ENCODE results near the gene AP2A2. TPM values are rescaled to one million over a fixed set of nuclear protein-coding genes. Genes with fewer than 3 reads are reported as not detected.

Gene AP2A2
- 34.6 TPM for total RNA-seq

DNA sequence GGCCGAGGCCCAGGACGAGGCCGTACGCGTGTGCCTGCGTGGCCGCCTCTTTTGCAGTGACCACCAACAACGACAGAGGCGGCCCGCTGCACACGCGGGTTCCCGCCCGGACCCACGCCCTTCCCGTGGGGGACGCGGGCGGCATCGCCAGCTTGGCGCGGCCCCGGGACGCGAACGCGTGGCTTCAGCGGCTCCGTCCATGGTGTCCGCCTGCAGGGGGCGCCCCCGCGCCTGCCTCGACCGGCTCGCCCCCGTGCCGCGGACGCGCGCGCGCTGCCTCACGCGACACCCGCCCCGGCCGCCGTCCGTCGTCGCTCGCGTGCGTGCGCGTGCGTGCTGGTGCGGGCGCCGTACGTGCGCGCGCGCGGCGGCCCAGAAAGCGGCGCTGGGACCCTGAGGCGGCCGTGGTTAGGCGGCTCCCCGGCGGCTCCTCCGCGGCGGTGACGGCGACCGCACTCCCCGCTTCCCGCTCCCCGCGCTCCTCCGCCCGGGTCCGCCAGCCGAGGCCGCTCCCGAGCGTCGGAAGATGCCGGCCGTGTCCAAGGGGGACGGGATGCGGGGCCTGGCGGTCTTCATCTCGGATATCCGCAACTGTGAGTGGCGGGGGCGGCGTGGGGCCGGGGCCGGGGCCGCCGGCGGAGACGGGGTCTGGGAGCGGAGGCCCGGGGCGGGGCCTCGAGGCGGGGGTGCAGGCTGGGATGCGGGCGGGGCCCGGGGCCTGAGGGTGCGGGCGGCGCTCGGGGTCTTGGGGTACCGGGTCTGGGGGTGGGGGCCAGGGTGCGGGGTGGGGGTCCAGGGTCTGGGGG is at the start of gene AP2A2:
AP2A2 (plus strand) TSS at position 375 of the 806 bp plus-strand sequence; CDS start at position 527, 152 bp downstream.
- DNase-seq (ENCODE audit: low spot score in 2 of 2) (peak; percentile 95), FAIRE-seq (no peak)

DNA sequence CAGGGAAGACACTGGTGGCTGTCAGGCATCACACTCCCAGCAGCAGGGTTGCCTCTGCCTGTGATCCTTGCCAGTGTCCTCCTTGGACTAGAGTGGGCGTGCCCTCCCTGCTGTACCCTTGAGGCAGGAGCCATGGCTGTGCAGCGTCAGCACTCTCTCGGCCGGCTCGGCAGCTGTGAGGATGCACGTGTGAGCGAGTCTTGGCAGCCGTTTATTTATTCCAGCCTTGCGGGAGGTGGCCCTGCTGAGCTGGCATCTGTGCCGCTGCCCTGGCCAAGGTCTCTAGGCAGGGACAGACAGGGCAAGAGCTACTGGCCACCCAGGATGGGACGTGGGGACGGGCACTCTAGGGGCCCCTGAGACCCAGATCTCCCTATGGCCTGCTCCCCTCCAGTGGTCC is 49.1 kb upstream of the AP2A2 start:
- FAIRE-seq = no peak

DNA sequence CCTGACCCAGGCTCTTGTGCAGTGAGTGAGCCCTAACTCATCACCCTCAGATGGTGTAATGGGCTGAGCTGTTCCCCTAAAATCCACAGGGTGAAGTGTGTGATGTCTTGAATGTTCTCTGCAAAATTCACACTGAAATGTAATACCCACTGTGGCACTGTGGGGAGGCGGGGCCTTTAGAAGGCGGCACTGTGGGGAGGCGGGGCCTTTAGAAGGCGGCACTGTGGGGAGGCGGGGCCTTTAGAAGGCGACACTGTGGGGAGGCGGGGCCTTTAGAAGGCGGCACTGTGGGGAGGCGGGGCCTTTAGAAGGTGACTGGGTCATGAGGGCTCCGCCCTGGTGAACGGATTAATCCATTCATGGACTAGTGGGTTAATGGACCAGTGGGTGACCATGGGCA is 48.1 kb upstream of the AP2A2 start:
- DNase-seq (ENCODE audit: low spot score in 2 of 2) (no peak), FAIRE-seq (no peak)

More for the DNA sequence above, 49.1 kb upstream of the AP2A2 start:
- DNase-seq (ENCODE audit: low spot score in 2 of 2) = no peak

DNA sequence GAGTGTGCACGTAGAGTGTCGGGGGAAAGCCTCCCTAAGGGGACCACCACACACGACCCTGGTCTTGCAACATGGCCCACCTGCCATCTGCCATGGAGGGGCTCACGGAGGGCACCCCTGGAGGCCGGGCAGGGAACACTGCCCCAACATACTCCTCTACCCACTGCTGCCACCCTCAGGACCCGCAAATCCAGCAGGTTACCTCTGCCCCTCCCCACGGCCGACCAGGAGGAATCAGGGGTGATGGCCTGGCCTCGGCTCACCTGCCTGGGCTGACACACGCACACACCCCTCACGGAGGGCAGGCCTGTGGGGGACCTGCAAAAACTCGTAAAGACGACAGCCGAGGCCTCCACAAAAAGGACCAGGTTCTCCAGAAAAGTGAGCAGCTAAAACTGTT is 45.2 kb upstream of the AP2A2 start:
- FAIRE-seq (no peak), DNase-seq (ENCODE audit: low spot score in 2 of 2) (no peak)

DNA sequence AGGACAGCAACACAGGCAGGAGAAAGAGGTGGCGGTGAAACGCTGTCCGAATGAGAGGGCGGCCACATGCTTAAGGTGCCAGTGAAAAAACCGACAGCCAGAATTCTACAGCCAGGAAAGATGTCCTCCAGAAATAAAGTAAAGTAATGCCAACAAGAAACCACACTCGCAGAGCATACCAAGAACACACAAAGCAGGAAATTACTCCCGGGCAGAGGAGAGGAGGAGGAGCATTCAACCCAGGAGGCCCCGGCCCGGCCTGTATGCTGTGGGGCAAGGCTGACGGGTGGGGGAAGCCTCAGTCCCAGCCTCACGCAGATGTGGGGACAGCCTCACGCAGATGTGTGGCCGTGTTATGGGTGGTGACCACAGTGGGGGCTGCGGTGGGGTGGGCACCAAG is 43.1 kb upstream of the AP2A2 start:
- no peak for DNase-seq (ENCODE audit: low spot score in 2 of 2)
- no peak for FAIRE-seq

DNA sequence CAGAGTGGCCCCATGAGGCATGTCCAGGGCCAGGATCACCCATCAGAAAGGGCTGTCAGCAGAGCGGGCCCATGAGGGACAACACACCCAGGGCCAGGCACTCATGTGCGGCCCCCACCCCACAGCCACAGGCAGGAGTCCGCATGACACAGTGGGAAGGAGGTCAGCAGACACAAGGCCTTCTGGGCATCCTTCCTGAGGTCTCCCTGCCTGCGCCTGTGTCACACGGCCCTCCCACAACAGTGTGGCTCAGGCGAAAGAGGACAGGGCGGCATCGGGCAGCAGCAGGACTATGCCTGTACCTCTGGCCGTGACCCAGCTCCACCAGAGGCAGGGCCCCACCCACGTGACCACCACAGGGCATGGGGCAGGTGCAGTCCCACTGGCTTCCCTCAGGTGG is 42.1 kb upstream of the AP2A2 start:
- FAIRE-seq (no peak), DNase-seq (ENCODE audit: low spot score in 2 of 2) (no peak)

DNA sequence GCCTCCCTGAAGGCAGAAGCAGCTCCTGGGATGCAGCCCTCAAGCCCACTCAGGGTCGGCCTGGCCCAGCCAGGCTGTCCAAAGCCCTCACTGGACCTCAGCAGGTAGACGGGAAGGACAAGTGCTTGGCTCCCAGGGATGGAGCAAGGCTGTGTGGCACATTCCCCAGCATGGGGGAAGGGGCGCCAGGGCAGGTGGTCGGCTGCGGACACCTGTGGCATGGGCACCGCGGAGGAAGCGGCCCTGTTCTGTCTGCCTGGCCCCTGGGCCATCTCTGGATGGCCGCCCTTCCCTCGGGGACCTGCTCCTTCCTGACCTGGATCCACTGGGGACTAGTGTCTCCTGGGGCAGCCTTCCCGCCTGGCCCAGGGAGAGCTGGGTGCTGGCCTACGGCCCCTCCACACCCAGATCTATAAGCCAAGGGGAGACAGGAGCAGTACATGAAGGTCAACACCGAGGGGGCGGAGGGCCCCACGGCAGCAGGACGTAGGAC is 41.0 kb upstream of the AP2A2 start:
- FAIRE-seq (no peak), DNase-seq (ENCODE audit: low spot score in 2 of 2) (no peak)

DNA sequence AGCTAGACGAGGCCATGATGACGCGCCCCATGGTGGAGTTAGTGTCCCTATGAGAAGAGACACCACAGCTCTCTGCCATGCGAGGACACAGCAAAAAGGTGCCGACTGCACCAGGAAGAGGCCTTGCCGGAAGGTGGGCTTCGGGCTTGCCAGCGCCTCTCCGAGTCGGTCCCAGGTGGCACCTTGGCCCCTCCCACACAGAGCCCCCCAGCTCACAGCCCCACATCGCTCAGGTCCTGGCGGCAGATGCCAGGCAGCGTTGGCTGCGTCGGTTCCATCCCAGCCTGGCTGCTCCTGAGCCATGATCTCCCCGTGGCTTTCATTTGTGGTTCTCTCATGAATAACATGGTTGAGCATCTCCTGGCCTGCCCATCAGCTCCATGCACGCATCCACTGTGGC is 39.1 kb upstream of the AP2A2 start:
- FAIRE-seq = no peak

DNA sequence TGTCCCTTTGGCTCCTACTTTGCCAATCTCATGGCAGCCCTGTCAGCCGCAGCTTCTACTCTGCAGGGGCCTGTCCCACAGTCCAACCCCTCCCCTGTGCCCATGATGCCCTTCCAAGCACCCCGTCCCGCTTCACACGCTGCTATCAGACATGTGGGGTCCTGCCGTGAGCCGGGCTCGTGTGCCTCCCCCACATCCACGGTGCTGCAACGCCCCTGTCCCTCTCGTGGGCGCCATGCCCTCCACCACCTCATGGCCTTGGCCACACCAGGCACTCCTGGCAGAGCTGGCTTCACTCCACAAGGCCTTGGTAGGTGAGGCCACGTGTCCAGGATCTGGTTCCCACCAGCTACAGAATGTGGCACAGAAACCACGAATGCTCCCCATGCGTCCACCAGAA is 38.1 kb upstream of the AP2A2 start:
- FAIRE-seq (no peak), DNase-seq (ENCODE audit: low spot score in 2 of 2) (no peak)

More for the DNA sequence above, 39.1 kb upstream of the AP2A2 start:
- DNase-seq (ENCODE audit: low spot score in 2 of 2) = no peak

DNA sequence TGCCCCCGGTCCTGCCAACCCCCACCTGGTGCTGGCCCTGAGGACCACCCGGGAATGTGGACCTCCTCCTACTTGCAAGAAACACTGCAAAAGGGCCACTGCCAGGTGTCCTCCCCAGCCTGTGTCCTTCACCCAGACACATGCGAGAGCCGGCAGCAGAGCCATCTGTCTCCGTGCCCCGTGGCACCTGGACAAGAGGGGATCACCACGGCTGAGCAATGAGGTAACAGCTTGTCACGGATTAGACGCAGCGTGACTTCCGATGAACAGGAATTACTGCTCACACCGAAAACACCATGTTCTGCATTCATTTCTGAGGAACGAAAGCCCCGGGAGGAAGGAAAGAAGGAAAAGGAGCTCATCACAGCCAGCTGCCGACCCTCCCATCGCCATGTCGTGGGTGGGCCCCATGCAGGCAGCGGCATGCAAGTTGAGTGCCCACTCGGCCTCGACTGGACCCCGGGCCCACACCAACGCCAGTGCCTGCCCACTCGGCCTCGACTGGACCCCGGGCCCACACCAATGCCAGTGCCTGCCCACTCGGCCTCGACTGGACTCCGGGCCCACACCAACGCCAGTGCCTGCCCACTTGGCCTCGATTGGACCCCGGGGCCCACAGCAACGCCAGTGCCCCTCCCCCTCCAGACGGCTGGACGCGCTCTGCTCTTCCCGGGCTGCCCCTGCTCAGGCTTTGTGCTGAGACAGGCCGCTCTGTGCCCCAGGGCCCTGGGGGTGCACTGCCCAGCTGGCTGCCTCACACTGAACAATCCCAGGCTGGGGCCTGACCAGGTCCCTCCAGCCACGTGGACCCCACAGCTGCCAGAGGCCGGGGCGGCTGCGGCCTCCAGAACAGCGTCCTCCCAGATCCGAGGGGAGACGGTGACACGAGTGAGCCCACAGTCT is 37.1 kb upstream of the AP2A2 start:
- DNase-seq (ENCODE audit: low spot score in 2 of 2) (no peak), FAIRE-seq (no peak)

DNA sequence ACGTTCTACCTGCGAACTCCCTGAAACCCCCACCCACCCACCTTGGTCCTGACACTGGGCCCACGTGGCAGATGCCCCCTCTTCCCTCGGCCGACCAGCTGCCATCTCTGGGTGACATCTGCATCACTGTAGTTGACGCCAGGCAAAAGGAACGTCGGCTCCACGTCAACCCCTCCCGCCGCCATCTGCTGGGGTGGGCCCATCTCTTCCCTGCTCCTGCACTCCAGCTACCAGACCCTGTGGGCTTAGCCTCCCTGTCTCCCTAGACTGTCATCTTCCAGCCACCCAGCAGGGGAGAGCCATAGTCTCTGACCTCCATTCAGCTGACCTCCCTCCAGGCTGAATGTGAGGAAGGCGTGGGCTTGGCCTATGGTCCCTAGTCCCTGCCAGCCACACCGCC is 36.4 kb upstream of the AP2A2 start:
- FAIRE-seq (no peak), DNase-seq (ENCODE audit: low spot score in 2 of 2) (no peak)

DNA sequence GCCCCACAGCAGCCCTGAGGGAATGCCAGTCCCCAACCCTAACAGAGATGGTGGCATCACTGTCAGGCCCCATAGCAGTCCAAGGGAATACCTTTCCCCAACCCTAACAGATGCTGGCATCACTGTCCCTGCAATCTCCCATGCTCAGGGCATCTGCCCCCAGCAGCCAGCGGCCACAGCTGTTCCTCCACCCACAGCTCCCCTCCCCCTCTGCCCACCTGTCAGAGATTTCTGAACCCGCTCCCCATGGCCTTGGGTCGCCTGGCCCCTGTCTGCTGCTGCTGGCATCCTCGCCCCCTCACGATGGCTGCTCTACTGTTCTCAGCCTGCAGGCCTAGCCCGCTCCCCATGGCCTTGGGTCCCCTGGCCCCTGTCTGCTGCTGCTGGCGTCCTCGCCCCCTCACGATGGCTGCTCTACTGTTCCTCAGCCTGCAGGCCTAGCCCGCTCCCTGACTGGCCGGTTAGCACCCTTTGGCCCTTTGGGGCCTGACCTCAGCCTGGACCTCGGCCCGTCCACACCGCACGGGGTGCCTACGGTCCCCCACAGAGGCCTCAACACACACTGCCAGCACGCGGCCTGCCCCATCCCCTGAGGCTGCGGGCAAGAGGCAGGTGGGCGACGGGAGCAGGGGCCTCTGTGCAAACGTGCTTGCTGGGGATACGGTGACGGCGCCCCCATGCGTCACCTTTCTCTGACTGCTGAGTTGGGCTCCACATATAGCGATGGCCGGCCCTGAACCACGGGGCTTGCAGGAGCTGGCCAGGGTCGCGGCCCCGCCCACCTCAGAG is 35.8 kb upstream of the AP2A2 start:
- DNase-seq (ENCODE audit: low spot score in 2 of 2) (no peak), FAIRE-seq (no peak)

DNA sequence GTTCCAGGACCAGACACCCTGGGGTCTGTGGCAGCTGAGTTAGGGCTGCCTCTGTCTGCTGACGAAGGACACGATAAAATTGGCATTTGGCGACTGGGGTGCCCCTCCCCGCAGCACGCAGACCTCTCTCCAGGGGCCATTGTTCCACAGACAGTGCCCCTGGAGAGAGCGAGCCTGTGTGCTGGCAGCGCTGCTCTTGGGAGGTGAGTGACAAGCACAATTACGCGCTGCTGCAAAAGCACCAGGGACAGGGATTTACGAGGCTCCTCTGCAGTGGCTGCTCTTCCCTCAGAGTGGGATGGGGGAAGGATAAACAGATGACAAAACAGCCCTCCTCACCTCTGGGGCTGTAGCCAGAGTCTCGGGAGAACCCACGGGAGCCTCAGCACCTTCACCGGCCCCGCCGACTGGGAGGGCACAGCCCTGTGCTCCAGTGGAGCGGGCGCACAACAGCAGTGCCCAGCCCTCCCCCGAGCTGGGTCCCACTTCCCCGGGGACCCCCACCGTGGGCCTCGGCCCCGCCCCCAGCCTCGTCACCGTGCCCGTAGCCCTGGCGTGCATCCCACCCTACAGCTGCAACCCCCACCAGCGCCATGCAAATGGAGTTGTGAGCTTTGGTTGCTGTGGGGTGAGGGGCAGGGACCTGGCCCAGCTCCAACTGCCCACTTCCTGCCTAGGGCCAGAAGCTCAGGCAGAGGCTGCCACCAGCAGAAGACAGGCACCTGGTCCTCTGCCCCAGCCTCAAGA is 34.7 kb upstream of the AP2A2 start:
- DNase-seq (ENCODE audit: low spot score in 2 of 2) (no peak), FAIRE-seq (no peak)

DNA sequence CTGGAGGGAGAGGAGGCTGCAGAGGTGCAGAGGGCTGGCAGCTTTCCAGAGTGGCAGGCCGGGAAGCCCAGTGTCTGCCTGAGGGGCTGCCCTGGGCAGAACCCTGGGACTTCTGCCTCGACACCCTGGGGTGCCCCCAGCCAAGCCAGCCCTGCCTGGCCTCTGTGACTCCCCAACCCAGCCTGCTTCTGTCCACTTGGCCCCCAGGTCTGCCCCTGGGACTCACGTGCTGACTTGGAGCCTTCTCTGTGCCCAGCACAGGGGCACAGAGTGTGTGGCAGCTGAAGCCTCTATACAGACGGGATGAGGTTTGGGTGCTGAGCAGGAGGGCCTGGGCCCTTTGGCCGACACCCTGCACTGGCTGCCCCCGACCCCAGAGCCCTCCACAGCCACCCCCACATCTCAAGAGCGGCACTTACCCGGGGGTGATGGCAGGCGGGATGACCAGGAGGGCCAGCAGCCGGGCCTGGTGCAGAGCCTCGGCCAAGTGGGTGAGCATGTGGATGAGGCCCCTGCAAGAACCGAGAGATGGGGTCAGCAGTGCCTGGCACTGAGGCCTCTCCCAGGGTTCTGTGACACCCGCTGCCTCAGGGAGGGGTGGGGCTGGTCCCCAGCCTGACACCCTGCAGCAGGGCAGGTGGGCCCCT is 32.5 kb upstream of the AP2A2 start:
- no peak for DNase-seq (ENCODE audit: low spot score in 2 of 2)

DNA sequence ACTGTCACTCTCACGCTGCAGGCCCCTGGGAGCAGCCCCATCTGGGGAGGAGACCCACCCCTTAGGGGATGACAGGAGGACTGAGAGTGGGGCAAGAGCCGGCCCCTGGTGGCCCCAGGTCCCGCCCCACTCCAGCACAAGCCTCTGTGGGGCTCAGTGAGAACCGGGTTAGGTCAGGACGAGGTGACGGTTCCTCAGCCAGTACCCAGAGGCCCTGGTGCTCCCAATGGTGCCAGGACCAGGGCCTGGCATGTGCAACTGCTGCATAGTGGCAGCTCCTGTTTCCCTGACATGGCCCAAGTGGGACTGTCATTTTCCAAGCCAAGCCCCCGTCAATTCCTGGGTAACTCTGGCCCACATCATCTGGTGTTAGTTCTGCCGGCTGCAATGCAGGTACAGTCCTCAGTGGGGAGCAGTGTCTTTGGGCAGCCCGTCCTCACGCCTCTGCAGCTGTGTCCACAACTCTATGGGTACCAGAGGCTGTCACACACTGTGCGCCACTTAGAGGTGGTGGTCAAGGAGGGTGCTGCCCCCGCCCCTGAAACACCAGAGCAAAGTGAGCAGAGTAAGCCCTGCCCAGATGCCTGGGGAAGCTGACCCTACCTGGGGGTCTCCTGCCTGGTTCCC is 31.0 kb upstream of the AP2A2 start:
- no peak for FAIRE-seq
- DNase-seq (ENCODE audit: low spot score in 2 of 2) = no peak

More for the DNA sequence above, 32.5 kb upstream of the AP2A2 start:
- FAIRE-seq = no peak

DNA sequence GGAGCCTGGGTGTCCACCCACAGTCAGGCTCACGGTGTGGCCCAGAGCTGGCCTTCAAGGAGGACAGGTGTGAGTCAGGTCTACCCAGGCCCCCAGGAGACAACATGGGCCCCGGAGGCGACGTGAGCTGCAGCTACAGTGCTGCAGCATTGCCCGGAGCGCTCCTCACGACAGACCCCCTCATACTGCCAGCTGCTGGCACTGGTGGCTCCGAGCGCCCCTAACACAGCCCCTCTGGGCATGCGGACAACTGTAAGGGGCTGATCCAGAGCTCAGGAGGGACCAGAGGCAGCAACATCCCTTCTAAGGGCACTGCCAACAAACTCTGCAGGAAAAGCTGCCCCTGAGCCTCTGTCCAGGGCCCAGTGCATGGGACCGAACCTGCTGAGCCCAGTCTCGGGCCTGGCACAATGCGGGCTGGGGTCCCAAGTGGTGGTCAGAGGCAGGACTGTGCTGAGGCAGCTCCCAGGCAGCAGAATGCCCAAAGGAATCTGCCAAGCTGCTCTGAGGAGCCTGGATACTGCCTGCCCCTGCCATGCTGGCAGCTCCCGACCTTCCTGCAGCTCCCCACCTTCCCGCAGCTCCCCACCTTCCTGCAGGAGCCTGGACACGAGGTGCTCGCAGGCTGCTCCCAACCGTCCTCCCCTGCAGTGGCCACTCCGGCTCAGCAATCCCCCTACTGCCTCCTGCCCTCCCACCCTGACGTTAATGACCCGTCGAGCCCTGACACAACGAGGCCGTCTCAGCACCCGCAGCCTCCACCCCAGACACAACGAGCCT is 30.1 kb upstream of the AP2A2 start:
- FAIRE-seq (no peak), DNase-seq (ENCODE audit: low spot score in 2 of 2) (no peak)

DNA sequence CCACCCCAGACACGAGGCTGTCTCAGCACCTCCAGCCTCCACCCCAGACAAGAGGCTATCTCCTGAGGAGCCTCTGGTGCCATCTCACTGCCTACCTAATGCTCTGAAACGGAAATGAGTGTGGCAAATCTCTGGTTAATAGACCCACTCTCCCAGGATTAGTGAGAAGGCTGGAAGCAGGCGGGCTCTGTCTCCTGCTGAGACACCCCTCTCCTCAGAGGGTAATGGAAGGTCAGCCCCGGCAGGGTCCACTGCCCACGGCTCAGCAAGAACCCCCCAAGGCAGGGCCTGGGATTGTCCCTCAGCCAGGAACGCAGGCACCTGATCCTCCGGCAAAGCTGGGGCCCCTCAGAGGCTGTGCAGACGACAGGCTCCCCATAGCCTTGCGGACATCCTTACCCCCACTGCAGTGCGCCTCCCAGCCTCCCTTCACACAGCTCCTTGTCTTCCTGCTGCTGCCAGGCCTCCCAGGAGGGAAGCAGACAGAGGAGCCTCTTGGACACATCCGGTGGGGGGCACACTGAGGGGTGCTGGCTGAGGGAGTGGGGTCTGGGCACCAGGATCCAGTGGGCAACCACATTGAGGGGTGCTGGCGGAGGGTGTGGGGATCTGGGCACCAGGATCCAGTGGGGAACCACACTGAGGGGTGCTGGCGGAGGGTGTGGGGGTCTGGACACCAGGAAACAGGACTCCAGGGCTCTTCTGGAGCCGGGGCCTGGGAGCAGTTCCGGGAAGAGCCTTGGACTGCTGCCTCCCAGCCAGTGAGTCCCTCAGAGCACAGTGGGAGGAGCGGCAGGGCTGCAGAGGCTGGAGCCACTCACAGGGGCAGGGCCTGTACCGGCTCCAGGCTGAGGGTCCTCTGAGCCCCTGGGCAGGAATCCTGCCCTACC is 28.2 kb upstream of the AP2A2 start:
- DNase-seq (ENCODE audit: low spot score in 2 of 2) (no peak), FAIRE-seq (no peak)
